K562 treated with DMSO at 1 percent for 24 hours (cell line): ENCODE measurements around the gene MC5R. TPM values are rescaled to one million over a fixed set of nuclear protein-coding genes. Genes with fewer than 3 reads are reported as not detected.

Source experiments
- total RNA-seq: library from RNA; unstranded; fragments of 300-600 nt; gene quantifications from 2 replicates; pipeline ENCODE4 v1.2.3, GENCODE V29; 2022; ENCODE audit warnings: low read depth; ENCODE audit not compliant: insufficient read depth

The MC5R gene
- total RNA-seq: not detected in 2 replicates

GRCh38 chr18:13823707-13824395 is at the start of gene MC5R:
MC5R (plus strand) TSS chr18:13824149; CDS start chr18:13825766, 1,617 bp downstream.

Other genes starting within 250 kb of the MC5R start
- gene FAM210A, start 97.6 kb upstream of the MC5R start, total RNA-seq: 8.5 and 11.1 TPM in 2 replicates
- 11.9 and 17.6 TPM in 2 replicates for gene RNMT, start 97.5 kb upstream of the MC5R start, total RNA-seq
- not detected in 2 replicates for gene MC2R, start 91.4 kb downstream of the MC5R start, total RNA-seq